GM23338 (cell line): ENCODE measurements around the gene ZBTB22. TPM values are rescaled to one million over a fixed set of nuclear protein-coding genes. Genes with fewer than 3 reads are reported as not detected.

Experiments
- ATAC-seq: fragments of 200-7000 bp; cut with Tn5 transposase; 3 replicates; pipeline ENCODE4 v1.9.1; 2020
- DNase-seq: peaks from one replicate; pipeline ENCODE4 v3.0.0-alpha.2; 2015; ENCODE audit warnings: low spot score
- H2AFZ ChIP-seq: fragments of 200-600 bp; sonication (generic); 2 replicates; pipeline ENCODE4 v1.8.0; 2016; ENCODE audit warnings: antibody characterized with exemption, mild to moderate bottlenecking, moderate library complexity
- H3F3A ChIP-seq: fragments of 200-600 bp; sonication (generic); replicated peaks from 2 replicates; pipeline ENCODE4 v1.8.0; 2017; ENCODE audit warnings: antibody characterized with exemption, mixed run types, low read depth
- H3K27ac ChIP-seq: fragments of 200-600 bp; sonication (generic); 2 replicates; pipeline ENCODE4 v1.6.1; 2016; ENCODE audit warnings: low read depth
- H3K27me3 ChIP-seq: fragments of 200-600 bp; sonication (generic); 2 replicates; pipeline ENCODE4 v1.8.0; 2016; ENCODE audit warnings: mild to moderate bottlenecking, mixed run types, moderate library complexity; ENCODE audit not compliant: insufficient read depth
- H3K36me3 ChIP-seq: fragments of 200-600 bp; sonication (generic); 2 replicates; pipeline ENCODE4 v1.8.0; 2016; ENCODE audit warnings: mild to moderate bottlenecking; ENCODE audit not compliant: insufficient read depth
- H3K4me1 ChIP-seq: fragments of 200-600 bp; sonication (generic); 2 replicates; pipeline ENCODE4 v1.8.0; 2016; ENCODE audit warnings: mild to moderate bottlenecking, moderate library complexity; ENCODE audit not compliant: insufficient read depth
- H3K4me2 ChIP-seq: fragments of 200-600 bp; sonication (generic); 2 replicates; pipeline ENCODE4 v1.7.1; 2017; ENCODE audit warnings: mixed run types
- H3K4me3 ChIP-seq: fragments of 200-600 bp; sonication (generic); 2 replicates; pipeline ENCODE4 v1.6.1; 2016; ENCODE audit warnings: mixed run types
- H3K79me2 ChIP-seq: fragments of 200-600 bp; sonication (generic); replicated peaks from 2 replicates; pipeline ENCODE4 v1.8.0; 2017; ENCODE audit warnings: mild to moderate bottlenecking; ENCODE audit not compliant: insufficient read depth
- H3K9me2 ChIP-seq: fragments of 200-600 bp; sonication (generic); 2 replicates; pipeline ENCODE4 v1.8.0; 2017; ENCODE audit not compliant: insufficient read depth
- H4K20me1 ChIP-seq: fragments of 200-600 bp; sonication (generic); replicated peaks from 2 replicates; pipeline ENCODE4 v1.8.0; 2017; ENCODE audit warnings: mild to moderate bottlenecking; ENCODE audit not compliant: insufficient read depth
- H3K27ac Mint-ChIP-seq: 2 replicates; pipeline ENCODE4 v1.8.0; 2020; ENCODE audit warnings: inconsistent platforms, mild to moderate bottlenecking, moderate library complexity, mixed read lengths
- H3K27me3 Mint-ChIP-seq: 3 replicates; pipeline ENCODE4 v1.8.0; 2022; ENCODE audit warnings: low read depth, mild to moderate bottlenecking, moderate library complexity, mixed read lengths, inconsistent platforms; ENCODE audit not compliant: insufficient read depth, poor library complexity
- H3K36me3 Mint-ChIP-seq: 3 replicates; pipeline ENCODE4 v1.8.0; 2021; ENCODE audit warnings: low read depth, mild to moderate bottlenecking, inconsistent platforms, moderate library complexity, mixed read lengths
- H3K4me1 Mint-ChIP-seq: 3 replicates; pipeline ENCODE4 v1.8.0; 2020; ENCODE audit warnings: mild to moderate bottlenecking, inconsistent platforms, mixed read lengths
- H3K4me3 Mint-ChIP-seq: 3 replicates; pipeline ENCODE4 v1.8.0; 2021; ENCODE audit warnings: moderate library complexity, mild to moderate bottlenecking, inconsistent platforms, mixed read lengths
- H3K9me3 Mint-ChIP-seq: 3 replicates; pipeline ENCODE4 v1.8.0; 2020; ENCODE audit warnings: moderate library complexity, mild to moderate bottlenecking, inconsistent platforms, mixed read lengths
- CTCF ChIP-seq, 2 experiments: fragments of 200-600 bp in 1 of 2; sonication (generic) in 1 of 2; conservative IDR thresholded peaks; 2 replicates each; pipeline versions ENCODE4 v1.5.1 to v1.6.1; 2016 to 2017; ENCODE audit warnings: antibody characterized with exemption in 2 of 2, low read depth in 2 of 2, mild to moderate bottlenecking in 2 of 2, moderate library complexity in 1 of 2
- ZNF462 ChIP-seq: fragments of 250-450 bp; sonication (Bioruptor Pico); IDR thresholded peaks from 2 replicates; pipeline ENCODE4 v1.5.0; 2020; ENCODE audit warnings: mild to moderate bottlenecking, moderate library complexity
- polyA plus RNA-seq: library from polyadenylated mRNA; unstranded; fragments of >200 nt; fragmentation: Nextera tagmentation; extraction: Ambion mirVana; gene quantifications from 2 replicates; pipeline ENCODE4 v1.2.1, GENCODE V29; 2016
- total RNA-seq: library from RNA; depleted of rRNA; stranded (reverse); fragments of >200 nt; shearing (Covaris generic); gene quantifications from 2 replicates; pipeline ENCODE4 v1.2.3, GENCODE V29; 2014

Gene ZBTB22
- total and polyA plus RNA-seq, 2 experiments from 2014 or later = 3.9 to 7.7 TPM

- no peaks in the 10 kb centered on the region for H4K20me1 ChIP-seq
- H3K36me3 Mint-ChIP-seq = no peaks in the 10 kb centered on the region
- H3K4me2 ChIP-seq = peak overlapping the region; percentile 44; the same call in 1 of the 2 replicates
- peak; percentile 56 to 69 for TF ChIP-seq CTCF (conservative IDR thresholded peaks at IDR 0.05; ENCODE audit: low read depth in 2 of 2)
- no peak for TF ChIP-seq ZNF462 (CRISPR knock-in tag)
- H3K27me3 ChIP-seq = no peaks in the 10 kb centered on the region
- peak overlapping the region; percentile 29 for H3K4me3 Mint-ChIP-seq
- 0 out of 2 replicates have a peak, but pooled peaks cover 3% of the 10 kb centered on the region for H3F3A ChIP-seq
- DNase-seq (peak; percentile 93), ATAC-seq (peak; percentile 82)
- peaks cover 17% of the 10 kb centered on the region for H3K4me1 Mint-ChIP-seq
- H3K27me3 Mint-ChIP-seq = peaks cover 8% of the 10 kb centered on the region
- H3K9me2 ChIP-seq = no peaks in the 10 kb centered on the region
- no peaks in the 10 kb centered on the region for H3K36me3 ChIP-seq
- 0 out of 2 replicates have a peak overlapping the region, but pooled peaks have one; percentile 4 for H3K27ac Mint-ChIP-seq
- peaks cover 8% of the 10 kb centered on the region; the same call in 1 of the 2 replicates for H3K4me1 ChIP-seq
- H3K27ac ChIP-seq = no peak overlapping the region
- no peaks in the 10 kb centered on the region for H3K9me3 Mint-ChIP-seq
- peak overlapping the region; percentile 76 for H2AFZ ChIP-seq
- H3K79me2 ChIP-seq = no peaks in the 10 kb centered on the region
- no peak overlapping the region for H3K4me3 ChIP-seq
Observed at GRCh38 chr6:33344701-33345697, 27.5 kb upstream of the ZBTB22 start.
